HEK293T (cell line): ENCODE data around the gene ASZ1.

Experiments
- CTCF ChIA-PET: fragments of 350-600 bp; formaldehyde crosslinking; extraction: SDS; loops from one replicate; lab custom pipeline; 2021; ENCODE audit warnings: antibody characterized with exemption, inconsistent platforms; lab: Yijun Ruan, JAX
- POLR2A ChIA-PET: fragments of 350-600 bp; formaldehyde crosslinking; extraction: SDS; loops from one replicate; lab custom pipeline; 2020; ENCODE audit warnings: antibody characterized with exemption, inconsistent platforms; lab: Yijun Ruan, JAX
- DNase-seq: peaks from one replicate; pipeline ENCODE4 v3.0.0; 2012; ENCODE audit warnings: mixed read lengths; ENCODE audit errors: extremely low spot score
- ARNT ChIP-seq: fragments of 450-650 bp; IDR thresholded peaks from 2 replicates; pipeline ENCODE4 v1.6.1; 2017; ENCODE audit warnings: mild to moderate bottlenecking
- BHLHE40 ChIP-seq: fragments of 450-650 bp; IDR thresholded peaks from 2 replicates; pipeline ENCODE4 v1.6.1; 2016; ENCODE audit warnings: mild to moderate bottlenecking, moderate library complexity, borderline replicate concordance
- CTBP1 ChIP-seq: fragments of 450-650 bp; IDR thresholded peaks from 2 replicates; pipeline ENCODE4 v1.6.1; 2016; ENCODE audit warnings: borderline replicate concordance
- ELF4 ChIP-seq: fragments of 450-650 bp; IDR thresholded peaks from 2 replicates; pipeline ENCODE4 v1.6.1; 2017; ENCODE audit warnings: antibody characterized with exemption
- FOXA1 ChIP-seq: fragments of 450-650 bp; IDR thresholded peaks from 2 replicates; pipeline ENCODE4 v1.6.1; 2016; ENCODE audit warnings: mild to moderate bottlenecking
- FOXK2 ChIP-seq: fragments of 450-650 bp; IDR thresholded peaks from 2 replicates; pipeline ENCODE4 v1.6.1; 2016; ENCODE audit warnings: mild to moderate bottlenecking
- FOXM1 ChIP-seq: fragments of 450-650 bp; IDR thresholded peaks from 2 replicates; pipeline ENCODE4 v1.6.1; 2017; ENCODE audit warnings: mild to moderate bottlenecking, borderline replicate concordance
- HDGF ChIP-seq: fragments of 450-650 bp; IDR thresholded peaks from 2 replicates; pipeline ENCODE4 v1.6.1; 2017; ENCODE audit warnings: antibody characterized with exemption, borderline replicate concordance
- L3MBTL2 ChIP-seq: fragments of 450-650 bp; conservative IDR thresholded peaks from 2 replicates; pipeline ENCODE4 v1.6.1; 2016; ENCODE audit warnings: mild to moderate bottlenecking
- LEF1 ChIP-seq: fragments of 450-650 bp; IDR thresholded peaks from 2 replicates; pipeline ENCODE4 v1.6.1; 2017; ENCODE audit warnings: mild to moderate bottlenecking, borderline replicate concordance
- NFRKB ChIP-seq: fragments of 450-650 bp; IDR thresholded peaks from 2 replicates; pipeline ENCODE4 v1.6.1; 2016; ENCODE audit warnings: mild to moderate bottlenecking, moderate library complexity
- SP1 ChIP-seq: fragments of 450-650 bp; IDR thresholded peaks from 2 replicates; pipeline ENCODE4 v1.6.1; 2017
- SUZ12 ChIP-seq: fragments of 450-650 bp; IDR thresholded peaks from 2 replicates; pipeline ENCODE4 v1.6.1; 2016; ENCODE audit warnings: mild to moderate bottlenecking
- TARDBP ChIP-seq: fragments of 450-650 bp; IDR thresholded peaks from 2 replicates; pipeline ENCODE4 v1.6.1; 2016
- ZNF384 ChIP-seq: fragments of 450-650 bp; IDR thresholded peaks from 2 replicates; pipeline ENCODE4 v1.6.1; 2016
- TF ChIP-seq, protein P1 (sequence below): fragments of 450-650 bp; IDR thresholded peaks from 2 replicates; pipeline ENCODE4 v1.6.1; 2016

Gene ASZ1

DNA sequence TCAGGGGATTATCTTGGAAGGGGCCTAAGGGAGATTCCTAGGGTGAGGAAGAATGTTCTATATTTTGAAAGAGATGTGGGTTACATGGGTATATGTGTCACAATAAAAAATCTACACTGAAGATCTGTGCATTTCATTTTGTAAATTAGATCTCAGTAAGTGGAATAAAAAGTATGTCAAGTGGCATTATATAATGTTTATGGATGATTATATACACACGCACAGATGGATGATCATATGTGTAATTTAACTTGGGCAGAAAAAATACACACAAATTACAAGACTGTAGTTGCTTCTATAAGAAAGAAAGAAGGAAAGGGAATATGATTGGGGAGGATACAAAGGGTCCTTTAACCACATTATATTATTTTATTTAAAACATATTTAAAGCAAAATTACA is 18.5 kb downstream of the ASZ1 start:
- ChIA-PET CTCF (no interaction called here), POLR2A (no interaction called here)
- TF ChIP-seq CTBP1 (no peak), HDGF (no peak), ZNF384 (no peak), FOXA1 (no peak), ELF4 (no peak), NFRKB (no peak), SUZ12 (no peak), LEF1 (no peak), SP1 (no peak)
- no peak for DNase-seq

- DNase-seq = no peak
- POLR2A ChIA-PET = no interaction called here
- CTCF ChIA-PET = no interaction called here
- TF ChIP-seq, protein P1, sequence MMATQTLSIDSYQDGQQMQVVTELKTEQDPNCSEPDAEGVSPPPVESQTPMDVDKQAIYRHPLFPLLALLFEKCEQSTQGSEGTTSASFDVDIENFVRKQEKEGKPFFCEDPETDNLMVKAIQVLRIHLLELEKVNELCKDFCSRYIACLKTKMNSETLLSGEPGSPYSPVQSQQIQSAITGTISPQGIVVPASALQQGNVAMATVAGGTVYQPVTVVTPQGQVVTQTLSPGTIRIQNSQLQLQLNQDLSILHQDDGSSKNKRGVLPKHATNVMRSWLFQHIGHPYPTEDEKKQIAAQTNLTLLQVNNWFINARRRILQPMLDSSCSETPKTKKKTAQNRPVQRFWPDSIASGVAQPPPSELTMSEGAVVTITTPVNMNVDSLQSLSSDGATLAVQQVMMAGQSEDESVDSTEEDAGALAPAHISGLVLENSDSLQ = no peak
- no peak for TF ChIP-seq BHLHE40
- TF ChIP-seq SUZ12 = no peak
- TF ChIP-seq ARNT = no peak
- TF ChIP-seq SP1 = no peak
- TF ChIP-seq NFRKB = no peak
- TF ChIP-seq FOXK2 = no peak
- no peak for TF ChIP-seq FOXM1
- no peak for TF ChIP-seq CTBP1
- TF ChIP-seq LEF1 = no peak
- no peak for TF ChIP-seq ELF4
- no peak for TF ChIP-seq FOXA1
- TF ChIP-seq ZNF384 = no peak
Measured at GRCh38 chr7:117405519-117405918, 21.8 kb downstream of the ASZ1 start.

- DNase-seq = no peak
- CTCF ChIA-PET = no interaction called here
- POLR2A ChIA-PET = no interaction called here
- no peak for TF ChIP-seq BHLHE40
Measured at GRCh38 chr7:117403737-117404136, 23.6 kb downstream of the ASZ1 start.

GRCh38 chr7:117402109-117402508 is 25.2 kb downstream of the ASZ1 start:
- ChIA-PET CTCF (no interaction called here), POLR2A (no interaction called here)
- TF ChIP-seq ELF4 = no peak
- no peak for TF ChIP-seq L3MBTL2
- TF ChIP-seq BHLHE40 = no peak
- TF ChIP-seq SP1 = no peak
- TF ChIP-seq NFRKB = no peak
- no peak for DNase-seq

DNA sequence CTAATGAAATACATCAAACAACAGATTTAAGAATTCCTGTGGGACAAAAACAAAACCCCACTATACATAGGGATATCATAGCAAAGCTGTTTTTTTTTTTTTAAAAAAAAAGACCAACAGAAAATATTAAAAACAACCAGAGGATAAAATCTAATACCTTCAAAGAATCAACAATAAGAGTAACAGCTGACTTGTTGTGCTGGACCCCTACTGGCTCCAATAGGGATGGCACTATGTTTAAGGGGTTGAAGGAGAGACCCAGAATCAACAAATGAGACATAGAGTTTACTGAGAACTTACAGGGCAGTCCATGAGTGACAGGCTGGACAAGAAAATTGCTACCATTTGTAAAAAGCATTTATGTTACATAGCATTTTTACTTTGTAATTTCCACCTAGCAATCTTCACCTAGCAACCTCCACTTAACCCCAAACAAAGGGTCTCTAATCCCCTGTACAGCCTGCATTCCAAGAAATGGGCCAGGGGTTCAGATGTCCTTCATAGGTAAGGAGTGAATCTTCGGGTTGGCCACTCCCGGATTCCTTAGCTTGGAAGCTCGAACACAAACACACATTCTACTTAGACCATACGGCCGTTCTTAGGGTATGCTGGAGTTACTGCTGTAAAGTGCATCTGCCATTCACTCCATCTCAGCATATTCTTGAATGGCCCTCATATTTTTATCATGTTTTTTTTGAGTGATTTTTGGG is 25.8 kb downstream of the ASZ1 start:
- DNase-seq = peak; percentile 18
- POLR2A ChIA-PET = no interaction called here
- TF ChIP-seq L3MBTL2 (no peak), NFRKB (no peak), SUZ12 (no peak), ZNF384 (no peak), ARNT (no peak), TARDBP (no peak), SP1 (no peak), ELF4 (no peak), BHLHE40 (no peak), HDGF (no peak), FOXM1 (no peak), LEF1 (no peak), FOXK2 (no peak), CTBP1 (no peak), FOXA1 (no peak)
- TF ChIP-seq, protein P1 = no peak
- CTCF ChIA-PET = no interaction called here

DNA sequence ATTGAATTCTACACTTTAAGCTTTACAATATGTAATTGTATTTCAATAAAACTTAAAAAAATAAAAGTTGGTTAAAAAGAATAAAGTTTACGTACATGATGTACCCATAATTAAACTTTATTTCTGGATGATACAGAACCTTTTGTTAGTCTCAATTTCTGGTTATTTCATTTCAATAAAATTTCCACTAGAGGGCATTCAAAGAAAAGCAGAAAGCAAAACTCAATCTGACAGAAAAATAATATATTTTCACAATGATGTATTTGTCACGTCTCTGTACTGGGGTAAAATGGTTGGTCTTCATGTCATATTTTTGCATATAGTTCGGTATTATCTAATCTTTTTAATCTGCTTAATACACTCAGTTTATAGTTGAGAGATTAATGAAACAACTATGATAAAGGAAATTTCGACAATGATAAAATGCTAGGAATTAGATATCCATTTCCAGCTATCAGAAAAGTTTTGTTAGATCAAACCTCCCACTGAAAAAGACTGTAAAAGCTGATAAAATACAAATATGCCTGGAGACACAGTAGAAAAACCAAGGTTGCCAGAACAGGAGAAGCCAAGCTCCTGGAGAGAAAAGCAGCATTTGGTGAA is 27.4 kb downstream of the ASZ1 start:
- POLR2A ChIA-PET = no interaction called here
- TF ChIP-seq FOXM1 = no peak
- TF ChIP-seq, protein P1 = peak; percentile 17; the same call in 1 of the 2 replicates
- no peak for DNase-seq
- CTCF ChIA-PET = interaction anchor here (0.6 kb wide), 1 partner anchor 756 kb away, joined by 4 read pairs; no protein-coding TSS in a partner anchor

GRCh38 chr7:117395743-117396142 is 31.6 kb downstream of the ASZ1 start:
- DNase-seq = no peak
- no peak for TF ChIP-seq HDGF
- TF ChIP-seq BHLHE40 = no peak
- no peak for TF ChIP-seq L3MBTL2
- TF ChIP-seq LEF1 = no peak
- TF ChIP-seq SUZ12 = no peak
- TF ChIP-seq, protein P1 = no peak
- TF ChIP-seq FOXM1 = no peak
- no peak for TF ChIP-seq ZNF384
- TF ChIP-seq SP1 = no peak
- TF ChIP-seq FOXK2 = no peak
- no peak for TF ChIP-seq TARDBP
- TF ChIP-seq ARNT = no peak
- TF ChIP-seq ELF4 = no peak
- ChIA-PET CTCF (no interaction called here), POLR2A (no interaction called here)
